GM18951 (cell line): ENCODE measurements around the gene SETD1A.
A peak's percentile ranks its signal among the peaks of the same experiment; 100 is the strongest.
"Not testable (repeated sequence)": the region's sequence is repeated elsewhere in the genome, so short reads cannot be mapped to it uniquely, and the experiment has no call there.

Source experiments
- POLR2A ChIP-seq: IDR thresholded peaks from 4 replicates; pipeline ENCODE4 v1.6.1; 2011; ENCODE audit warnings: mild to moderate bottlenecking; ENCODE audit not compliant: insufficient read length, insufficient read depth; ENCODE audit errors: extremely low read depth
- in situ Hi-C: fragments of 300-500 bp; cut with MboI; formaldehyde crosslinking; loops from one replicate; pipeline ENCODE4 v1.12.0; 2022; ENCODE audit warnings: low sequenced_read_pairs, mixed read lengths, inconsistent platforms; ENCODE audit not compliant: unreplicated experiment

SETD1A gene

DNA sequence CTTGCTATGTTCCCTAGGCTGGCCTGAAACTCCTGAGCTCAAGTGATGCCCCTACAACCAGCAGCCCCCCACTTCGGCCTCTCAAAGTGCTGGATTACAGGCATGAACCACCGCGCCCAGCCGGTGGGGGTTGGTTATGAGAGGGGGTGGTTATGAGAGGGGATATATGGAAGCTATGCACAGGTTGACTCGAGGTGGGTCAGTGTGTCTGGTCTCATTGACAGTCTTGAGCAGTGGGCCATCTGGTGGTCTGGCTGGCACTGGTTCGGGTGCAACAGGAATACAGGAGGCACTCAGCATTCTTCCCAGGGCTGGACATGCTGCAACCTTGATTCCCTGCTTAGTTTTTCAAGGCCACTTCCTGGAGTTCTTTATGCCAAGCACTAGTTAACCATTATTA, 58.5 kb downstream of the SETD1A start:
- no peak for TF ChIP-seq POLR2A
- in situ Hi-C loops: no loop called here

DNA sequence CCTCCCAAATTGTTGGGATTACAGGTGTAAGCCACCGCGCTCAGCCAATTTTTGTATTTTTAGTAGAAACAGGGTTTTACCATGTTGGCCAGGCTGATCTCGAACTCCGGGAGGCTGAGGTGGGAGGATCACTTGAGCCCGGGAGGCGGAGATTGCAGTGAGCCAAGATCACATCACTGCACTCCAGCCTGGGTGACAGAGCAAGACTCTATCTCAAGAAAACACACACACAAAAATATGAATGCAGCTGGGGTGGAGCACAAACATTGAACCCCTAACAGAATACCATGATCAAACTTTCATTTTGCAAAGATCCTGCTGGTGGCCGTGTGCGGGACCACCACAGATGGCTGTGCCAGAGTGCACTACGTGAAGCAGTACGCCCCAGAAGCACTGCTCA, 60.2 kb downstream of the SETD1A start:
- in situ Hi-C loops: not testable (repeated sequence)

DNA sequence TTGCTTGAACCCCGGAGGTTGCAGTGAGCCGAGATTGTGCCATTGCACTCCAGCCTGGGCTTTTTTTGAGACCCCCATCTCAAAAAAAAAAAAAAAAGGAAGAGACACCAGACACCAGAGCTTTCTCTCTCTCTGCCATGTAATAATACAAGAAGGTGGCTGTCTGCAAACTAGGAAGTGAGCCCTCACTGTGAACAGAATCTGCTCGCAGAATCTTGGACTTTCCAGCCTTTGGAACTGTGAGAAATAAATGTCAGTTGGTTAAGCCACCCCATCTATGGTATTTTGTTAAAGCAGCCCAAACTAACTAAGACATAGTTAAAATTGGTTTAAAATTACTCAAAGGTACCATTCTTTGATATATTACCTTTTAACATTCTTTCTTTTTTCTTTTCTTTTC, 63.0 kb downstream of the SETD1A start:
- TF ChIP-seq POLR2A: no peak
- in situ Hi-C loops: no loop called here

DNA sequence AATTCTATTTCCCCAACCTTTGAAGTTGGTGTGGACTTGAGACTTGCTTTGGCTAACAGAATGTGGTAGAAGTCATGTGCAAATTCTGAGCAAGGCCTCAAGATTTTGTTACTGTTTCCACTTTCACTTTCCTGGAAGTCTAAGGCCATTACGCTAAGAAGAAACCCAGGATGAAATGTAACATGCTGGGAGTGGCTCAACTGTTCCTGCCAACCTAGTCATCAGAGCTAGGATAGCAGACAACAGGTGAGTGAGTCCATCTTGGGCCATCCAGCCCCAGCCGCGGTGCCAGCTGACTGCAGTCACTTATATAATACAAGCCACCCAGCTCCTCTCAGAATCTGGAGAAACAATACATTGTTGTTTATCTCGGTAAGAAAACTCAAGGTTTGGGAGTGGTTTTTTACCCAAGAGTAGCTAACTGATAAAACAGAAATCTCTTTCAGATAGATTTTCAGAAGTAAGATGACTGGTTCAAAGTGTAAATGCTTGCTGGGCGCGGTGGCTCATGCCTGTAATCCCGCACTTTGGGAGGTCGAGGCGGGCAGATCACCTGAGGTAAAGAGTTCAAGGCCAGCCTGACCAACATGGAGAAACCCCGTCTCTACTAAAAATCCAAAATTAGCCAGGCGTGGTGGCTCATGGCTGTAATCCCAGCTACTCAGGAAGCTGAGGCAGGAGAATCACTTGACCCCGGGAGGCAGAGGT, 65.1 kb downstream of the SETD1A start:
- no peak for TF ChIP-seq POLR2A
- in situ Hi-C loops: no loop called here

DNA sequence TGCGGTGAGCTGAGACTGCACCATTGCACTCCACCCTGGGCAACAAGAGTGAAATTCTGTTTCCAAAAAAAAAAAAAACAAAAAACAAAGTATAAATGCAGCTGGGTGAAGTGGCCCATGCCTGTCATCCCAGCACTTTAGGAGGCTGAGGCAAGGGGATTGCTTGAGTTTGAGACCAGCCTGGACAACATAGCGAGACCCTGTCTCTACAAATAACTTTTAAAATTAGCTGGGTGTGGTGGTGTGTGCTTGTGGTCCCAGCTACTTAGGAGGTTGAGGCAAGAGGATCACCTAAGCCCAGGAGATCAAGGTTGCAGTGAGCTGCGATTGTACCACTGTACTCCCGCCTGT, 65.7 kb downstream of the SETD1A start:
- no peak for TF ChIP-seq POLR2A
- in situ Hi-C loops: no loop called here

DNA sequence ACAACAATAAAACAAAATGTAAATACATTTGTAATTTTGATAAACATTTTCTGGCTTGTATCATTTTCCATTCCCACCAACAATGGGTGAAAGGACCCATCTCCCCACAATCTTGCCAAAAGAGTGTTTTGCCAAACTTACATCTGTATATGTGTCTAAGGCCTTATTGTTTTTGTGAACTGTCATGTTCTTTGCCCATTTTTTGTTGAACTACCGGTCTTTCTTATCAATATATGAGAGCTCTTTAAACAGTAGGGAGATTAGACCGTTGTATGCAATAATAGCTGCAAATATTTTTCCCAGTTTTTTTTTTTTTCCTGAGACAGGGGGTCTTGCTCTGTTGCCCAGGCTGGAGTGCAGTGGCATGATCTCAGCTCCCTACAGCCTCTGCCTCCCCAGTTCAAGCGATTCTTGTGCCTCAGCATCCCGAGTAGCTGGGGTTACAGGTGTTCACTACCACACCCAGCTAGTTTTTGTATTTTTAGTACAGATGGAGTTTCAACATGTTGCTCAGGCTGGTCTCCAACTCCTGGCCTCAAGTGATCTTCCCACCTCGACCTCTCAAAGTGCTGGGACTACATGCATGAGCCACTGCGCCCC, 66.2 kb downstream of the SETD1A start:
- in situ Hi-C loops: no loop called here
- TF ChIP-seq POLR2A: no peak

DNA sequence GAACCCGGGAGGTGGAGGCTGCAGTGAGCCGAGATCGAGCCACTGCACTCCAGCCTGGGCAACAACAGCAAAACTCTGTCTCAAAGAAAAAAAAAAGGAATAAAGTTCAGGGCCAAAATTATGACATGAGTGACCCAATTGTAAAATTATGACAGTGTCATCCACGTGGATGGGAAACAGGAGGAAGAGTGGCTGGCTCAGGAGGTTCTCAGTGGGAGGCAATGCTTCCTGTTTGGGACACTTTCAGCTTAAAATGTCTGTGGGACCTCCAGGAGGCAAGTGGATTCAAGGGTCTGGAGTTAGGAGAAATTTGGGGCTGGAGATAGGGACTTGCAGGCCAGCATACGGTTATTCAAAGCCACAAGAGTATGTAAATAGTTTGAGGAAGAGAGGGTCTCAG, 67.8 kb downstream of the SETD1A start:
- in situ Hi-C loops: no loop called here
- no peak for TF ChIP-seq POLR2A

DNA sequence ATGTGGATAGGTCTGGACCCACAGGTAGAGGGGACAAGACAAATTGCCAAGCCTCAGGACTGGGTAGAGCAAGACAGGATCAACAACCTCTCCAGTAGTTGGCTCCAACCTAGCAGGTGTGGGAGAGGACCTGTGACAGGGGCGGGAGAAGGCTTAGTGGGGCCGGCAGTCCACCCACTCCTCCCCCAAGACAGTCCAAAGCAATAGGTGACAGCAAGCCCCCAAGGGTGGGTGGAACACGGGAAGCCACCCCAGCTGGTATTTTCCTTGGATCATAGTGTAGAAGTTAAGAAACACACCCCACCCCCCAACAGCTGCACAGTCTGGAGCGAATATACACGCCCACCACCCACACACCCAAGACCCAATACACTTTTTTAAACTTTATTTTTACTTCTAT, 71.7 kb downstream of the SETD1A start:
- no peak for TF ChIP-seq POLR2A
- in situ Hi-C loops: no loop called here

DNA sequence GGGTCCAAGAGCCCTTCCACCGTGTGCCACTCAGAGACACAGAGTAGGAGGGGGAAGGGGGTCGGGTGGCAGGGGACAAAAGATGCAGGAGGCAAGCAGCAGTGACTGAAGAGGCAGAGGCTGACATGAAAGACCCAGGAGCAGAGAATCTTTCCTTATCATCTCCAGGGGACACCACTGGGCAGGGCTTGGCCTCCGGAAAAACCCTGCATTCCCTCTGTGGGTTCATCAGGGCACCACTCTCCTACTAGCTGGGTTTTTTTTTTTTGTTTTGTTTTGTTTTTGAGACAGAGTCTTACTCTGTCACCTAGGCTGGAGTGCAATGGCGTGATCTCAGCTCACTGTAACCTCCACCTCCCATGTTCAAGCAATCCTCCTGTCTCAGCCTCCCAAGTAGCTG, 73.7 kb downstream of the SETD1A start:
- TF ChIP-seq POLR2A: no peak
- in situ Hi-C loops: no loop called here

DNA sequence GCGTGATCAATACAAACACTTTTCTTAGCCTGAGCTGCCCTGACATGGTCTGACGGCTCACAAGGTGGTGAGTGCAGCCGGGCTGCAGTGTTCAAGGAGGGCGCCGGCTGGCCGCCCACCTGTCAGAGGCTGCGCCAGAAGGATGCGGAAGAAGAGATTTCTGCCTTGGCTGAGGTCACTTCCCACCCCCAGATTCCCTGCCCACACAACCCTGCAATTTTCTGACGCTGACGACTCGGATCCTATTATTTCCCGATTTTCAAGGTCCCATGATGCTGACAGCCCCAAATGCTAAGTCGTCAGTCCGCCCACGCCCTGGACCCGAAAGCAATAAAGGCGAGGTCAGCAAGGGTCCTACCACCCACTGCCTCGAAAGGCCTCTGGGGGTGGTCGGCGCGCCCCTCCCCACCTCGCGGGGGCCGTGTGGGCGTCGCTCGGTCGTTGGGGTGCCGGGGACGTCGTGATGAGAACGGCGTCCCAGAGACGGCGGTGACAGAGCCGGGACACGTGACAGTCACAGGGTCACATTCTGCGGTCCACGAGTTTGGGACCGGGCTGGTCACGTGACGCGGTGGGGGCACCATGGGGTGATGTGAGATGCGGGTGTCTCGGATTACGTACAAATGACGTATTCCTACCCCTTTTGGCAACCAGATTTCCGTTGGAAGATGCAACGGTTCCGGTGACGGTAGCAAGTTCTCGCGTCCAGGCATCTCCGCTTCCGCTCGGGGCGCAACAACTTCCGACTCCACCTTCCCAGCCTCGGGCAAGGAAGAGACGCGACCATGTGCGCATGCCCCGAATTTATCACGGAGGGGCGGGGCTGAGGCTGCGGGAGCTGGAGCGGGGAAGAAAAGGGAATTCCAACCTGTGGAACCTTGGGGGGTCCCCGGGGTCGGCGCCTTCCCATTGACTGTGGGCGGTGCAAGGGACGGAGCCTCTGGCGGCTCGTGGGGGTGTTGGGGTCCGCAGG, 75.5 kb downstream of the SETD1A start, which contains the start of gene STX4:
Gene STX4, plus strand, starts transcription at position 823 of the 973 bp plus-strand sequence. CDS start 248 bp downstream, outside the sequence.
- in situ Hi-C loops: no loop called here
- peak; percentile 56 for TF ChIP-seq POLR2A

DNA sequence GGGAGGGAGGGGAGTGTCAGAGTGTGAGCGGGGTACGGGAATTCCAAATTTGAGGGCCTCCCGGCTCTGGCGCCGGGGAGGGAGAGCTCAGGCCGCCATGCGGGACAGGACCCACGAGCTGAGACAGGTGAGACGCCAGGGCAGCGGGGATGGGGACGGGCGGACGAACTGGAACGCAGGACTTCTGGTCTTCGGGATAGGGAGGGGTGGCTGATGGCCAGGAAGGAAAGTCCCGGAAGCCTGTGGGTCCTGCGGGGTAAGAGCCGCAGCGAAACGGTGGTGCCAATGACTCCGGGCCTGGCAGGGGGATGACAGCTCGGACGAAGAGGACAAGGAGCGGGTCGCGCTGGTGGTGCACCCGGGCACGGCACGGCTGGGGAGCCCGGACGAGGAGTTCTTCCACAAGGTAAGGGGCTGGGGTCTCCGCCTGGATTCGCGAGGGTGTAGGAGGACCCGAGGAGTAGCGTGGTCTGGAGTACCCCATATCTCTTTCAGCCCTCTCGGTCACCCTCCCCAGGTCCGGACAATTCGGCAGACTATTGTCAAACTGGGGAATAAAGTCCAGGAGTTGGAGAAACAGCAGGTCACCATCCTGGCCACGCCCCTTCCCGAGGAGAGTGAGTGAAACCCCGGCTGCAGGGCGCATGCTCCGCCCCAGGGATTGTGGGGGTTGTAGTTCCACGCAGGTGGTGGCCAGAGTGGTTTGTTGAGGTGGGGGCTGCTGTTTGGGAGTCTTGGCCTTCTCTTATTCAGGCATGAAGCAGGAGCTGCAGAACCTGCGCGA, 76.3 kb downstream of the SETD1A start:
- TF ChIP-seq POLR2A: peak; percentile 37
- in situ Hi-C loops: no loop called here
